Measurements from ENCODE around the gene B4GALNT2.
A peak's percentile ranks its signal among the peaks of the same experiment; 100 is the strongest.
"Not testable (repeated sequence)": the region's sequence is repeated elsewhere in the genome, so short reads cannot be mapped to it uniquely, and the experiment has no call there.

The B4GALNT2 gene

DNA sequence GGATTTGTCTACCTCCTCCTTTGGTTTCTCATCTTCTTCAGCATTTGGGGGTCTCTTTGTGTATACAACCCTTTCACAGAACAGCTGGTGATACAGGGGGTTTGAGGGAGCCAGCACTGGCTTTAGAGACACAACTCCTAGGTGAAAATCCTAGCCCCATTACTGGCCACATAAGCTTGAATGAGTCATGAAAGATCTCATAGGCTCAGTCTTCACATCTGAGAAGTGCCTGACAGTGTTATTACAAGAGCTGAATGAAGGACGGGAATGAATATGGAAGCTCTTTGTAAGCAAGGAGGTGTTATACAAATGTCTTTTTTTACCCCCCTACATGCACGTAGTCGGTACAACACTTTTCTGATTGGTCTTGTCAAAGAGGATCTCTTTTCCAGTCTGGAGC lies 1.7 kb upstream of the B4GALNT2 start:
- Histone ChIP-seq H3K4me3 (no peak overlapping the region), H3K4me1 (peaks cover 0 to 10% (median 7%) of the 10 kb centered on the region in 4 donors), H3K27ac (no peak overlapping the region), H3K9me3 (peaks cover 0 to 12% (median 0%) of the 10 kb centered on the region in 3 donors), H3K36me3 (no peaks in the 10 kb centered on the region), H3K27me3 (peaks cover 0 to 64% of the 10 kb centered on the region in 2 donors)
- intact Hi-C loops (cut with DNase I; ENCODE audit: low total_unique reads), result no loop called here
- TF ChIP-seq, protein P1, sequence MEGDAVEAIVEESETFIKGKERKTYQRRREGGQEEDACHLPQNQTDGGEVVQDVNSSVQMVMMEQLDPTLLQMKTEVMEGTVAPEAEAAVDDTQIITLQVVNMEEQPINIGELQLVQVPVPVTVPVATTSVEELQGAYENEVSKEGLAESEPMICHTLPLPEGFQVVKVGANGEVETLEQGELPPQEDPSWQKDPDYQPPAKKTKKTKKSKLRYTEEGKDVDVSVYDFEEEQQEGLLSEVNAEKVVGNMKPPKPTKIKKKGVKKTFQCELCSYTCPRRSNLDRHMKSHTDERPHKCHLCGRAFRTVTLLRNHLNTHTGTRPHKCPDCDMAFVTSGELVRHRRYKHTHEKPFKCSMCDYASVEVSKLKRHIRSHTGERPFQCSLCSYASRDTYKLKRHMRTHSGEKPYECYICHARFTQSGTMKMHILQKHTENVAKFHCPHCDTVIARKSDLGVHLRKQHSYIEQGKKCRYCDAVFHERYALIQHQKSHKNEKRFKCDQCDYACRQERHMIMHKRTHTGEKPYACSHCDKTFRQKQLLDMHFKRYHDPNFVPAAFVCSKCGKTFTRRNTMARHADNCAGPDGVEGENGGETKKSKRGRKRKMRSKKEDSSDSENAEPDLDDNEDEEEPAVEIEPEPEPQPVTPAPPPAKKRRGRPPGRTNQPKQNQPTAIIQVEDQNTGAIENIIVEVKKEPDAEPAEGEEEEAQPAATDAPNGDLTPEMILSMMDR (IDR thresholded peaks at IDR 0.05), result no peak
- DNase-seq, result no peak

DNA sequence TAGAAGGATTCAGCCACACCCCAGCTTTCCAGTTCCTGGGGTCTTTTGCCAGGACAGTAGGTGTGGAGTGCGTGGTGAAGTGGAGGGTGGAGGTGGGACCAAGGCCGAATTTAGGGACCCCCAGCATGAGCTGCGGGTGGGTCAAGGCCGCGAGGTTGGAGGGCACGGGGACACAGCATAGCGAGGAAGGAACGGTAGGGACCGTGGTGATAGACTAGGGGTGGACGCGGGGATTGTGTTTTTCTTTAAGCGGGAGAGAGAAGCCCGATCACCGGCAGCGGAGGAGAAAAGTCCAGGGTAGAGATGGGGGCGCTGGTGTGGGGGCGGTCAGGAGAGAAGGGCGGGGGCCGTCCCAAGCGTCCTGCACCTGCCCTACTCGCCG lies 261 bp upstream of the B4GALNT2 start:
- H3K9me3 ChIP-seq, result peaks cover 0 to 12% (median 0%) of the 10 kb centered on the region in 3 donors
- H3K36me3 ChIP-seq, result no peaks in the 10 kb centered on the region
- intact Hi-C loops (cut with DNase I; ENCODE audit: low total_unique reads), result no loop called here
- peaks cover 0 to 10% (median 7%) of the 10 kb centered on the region in 4 donors for H3K4me1 ChIP-seq
- H3K27me3 ChIP-seq, result peaks cover 0 to 66% of the 10 kb centered on the region in 2 donors
- peak overlapping the region in 1 of 2 donors; percentile 13 for H3K4me3 ChIP-seq
- no peak overlapping the region for H3K27ac ChIP-seq
- no peak for DNase-seq
- TF ChIP-seq, protein P1 (IDR thresholded peaks at IDR 0.05), result no peak

DNA sequence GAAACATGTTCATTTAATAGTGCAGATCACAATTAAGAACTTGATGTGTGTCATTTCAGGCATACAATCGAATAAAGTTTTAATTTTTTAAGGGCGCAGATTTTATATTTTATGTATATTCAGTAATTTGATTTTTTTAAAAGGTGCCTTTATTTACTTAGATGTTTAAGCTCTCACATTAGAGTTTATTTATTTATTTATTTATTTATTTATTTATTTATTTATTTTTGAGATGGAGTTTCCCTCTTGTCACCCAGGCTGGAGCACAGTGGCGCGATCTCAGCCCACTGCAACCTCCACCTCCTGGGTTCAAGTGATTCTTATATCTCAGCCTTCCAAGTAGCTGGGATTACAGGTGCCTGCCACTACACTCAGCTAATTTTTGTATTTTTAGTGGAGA lies 3.8 kb downstream of the B4GALNT2 start:
- Histone ChIP-seq H3K4me1 (peaks cover 0 to 10% (median 7%) of the 10 kb centered on the region in 4 donors), H3K27me3 (peaks cover 0 to 50% of the 10 kb centered on the region in 2 donors), H3K36me3 (no peaks in the 10 kb centered on the region), H3K9me3 (no peaks in the 10 kb centered on the region), H3K4me3 (no peak overlapping the region), H3K27ac (no peak overlapping the region)
- intact Hi-C loops (cut with DNase I; ENCODE audit: low total_unique reads), result no loop called here
- DNase-seq, result no peak
- TF ChIP-seq, protein P1 (IDR thresholded peaks at IDR 0.05), result no peak

DNA sequence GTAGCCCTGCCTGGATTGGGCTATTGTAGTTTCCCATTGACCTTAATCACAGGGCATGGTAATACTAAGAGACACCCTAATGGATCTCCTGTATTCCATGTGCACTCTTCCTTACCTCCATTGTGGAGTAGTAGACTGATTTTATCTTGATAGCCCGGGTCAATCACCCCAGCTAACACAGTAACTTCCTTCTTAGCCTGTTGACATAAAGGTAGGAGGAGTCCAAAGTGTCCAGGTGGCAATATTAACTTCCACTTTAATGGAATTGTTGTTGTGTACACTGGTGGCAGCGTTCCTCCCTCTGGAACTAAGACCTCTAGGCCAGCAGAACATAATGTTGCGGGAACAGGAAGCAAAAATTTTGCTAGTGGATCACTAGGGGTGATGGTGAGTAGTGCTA lies 13.1 kb downstream of the B4GALNT2 start:
- H3K4me3 ChIP-seq; DNase-seq; H3K27ac ChIP-seq; H3K4me1 ChIP-seq; H3K9me3 ChIP-seq; H3K36me3 ChIP-seq; intact Hi-C loops (cut with DNase I; ENCODE audit: low total_unique reads): not testable (repeated sequence)
- peaks cover 0 to 47% of the 10 kb centered on the region in 2 donors for H3K27me3 ChIP-seq

DNA sequence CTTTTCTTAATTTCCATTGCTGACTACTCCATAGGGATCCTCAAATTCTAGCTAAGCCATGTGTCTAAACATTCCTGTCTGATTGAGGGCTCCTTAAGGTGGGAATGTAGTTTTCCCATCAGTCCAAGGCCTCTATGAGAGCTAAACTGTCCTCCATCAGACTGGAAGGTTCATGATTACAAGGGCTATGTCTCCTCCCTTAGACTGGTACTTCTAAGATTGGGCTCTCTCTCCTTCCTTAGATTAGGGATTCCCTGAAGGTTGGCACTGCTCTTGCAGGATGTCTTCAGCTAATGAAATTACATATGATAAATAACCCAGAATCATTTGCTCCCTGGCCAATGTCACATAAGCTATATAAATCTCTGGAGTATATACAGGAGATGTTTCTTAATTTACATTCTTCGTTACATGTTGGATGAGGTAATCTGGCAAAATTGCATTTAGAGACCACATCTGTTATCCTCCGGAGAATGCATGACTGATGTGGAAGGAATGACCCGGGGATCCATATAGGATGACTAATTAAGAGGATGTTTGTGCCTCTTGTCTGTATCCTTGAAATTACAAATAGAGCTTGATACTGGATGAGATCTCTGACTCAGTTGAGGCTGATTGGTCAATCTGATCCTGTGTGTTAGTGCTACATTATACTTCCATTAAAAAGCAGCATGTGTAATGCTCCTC lies 14.2 kb downstream of the B4GALNT2 start:
- H3K27ac ChIP-seq, result no peak overlapping the region
- intact Hi-C loops (cut with DNase I; ENCODE audit: low total_unique reads), result no loop called here

DNA sequence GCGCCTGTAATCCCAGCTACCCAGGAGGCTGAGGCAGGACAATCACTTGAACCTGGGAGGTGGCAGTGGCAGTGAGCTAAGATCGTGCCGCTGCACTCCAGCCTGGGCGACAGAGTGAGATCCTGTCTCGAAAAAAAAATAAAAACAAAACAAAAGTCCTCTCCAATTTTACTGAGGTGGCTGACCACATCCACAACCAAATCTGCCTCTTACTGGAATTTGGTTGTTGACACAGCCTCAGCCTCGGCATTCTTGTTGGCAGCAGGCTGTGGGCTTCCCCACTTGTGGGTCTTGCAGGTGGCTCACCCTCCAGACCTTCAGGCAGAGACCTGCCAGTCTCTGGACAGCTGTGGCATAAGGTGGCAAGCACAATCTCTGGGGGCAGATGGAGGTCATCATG lies 15.6 kb downstream of the B4GALNT2 start:
- Histone ChIP-seq H3K9me3 (no peaks in the 10 kb centered on the region), H3K4me3 (no peak overlapping the region), H3K27ac (no peak overlapping the region), H3K27me3 (peaks cover 0 to 34% of the 10 kb centered on the region in 2 donors), H3K4me1 (no peaks in the 10 kb centered on the region), H3K36me3 (no peaks in the 10 kb centered on the region)
- no peak for DNase-seq
- TF ChIP-seq, protein P1 (IDR thresholded peaks at IDR 0.05), result no peak
- intact Hi-C loops (cut with DNase I; ENCODE audit: low total_unique reads), result no loop called here

More for the DNA sequence above, 14.2 kb downstream of the B4GALNT2 start:
- TF ChIP-seq, protein P1 (IDR thresholded peaks at IDR 0.05), result no peak
- Histone ChIP-seq H3K27me3 (peaks cover 0 to 42% of the 10 kb centered on the region in 2 donors), H3K36me3 (no peaks in the 10 kb centered on the region), H3K4me3 (no peak overlapping the region), H3K9me3 (no peaks in the 10 kb centered on the region), H3K4me1 (no peaks in the 10 kb centered on the region)
- DNase-seq, result no peak

All from tibial artery (tissue), 4 donors.